ENCODE data around the gene PSAT1.

Gene PSAT1

GRCh38 chr9:78291240-78291925 lies 5.5 kb upstream of the PSAT1 start:
- intact Hi-C loops (cut with DNase I): loop anchor here (10.0 kb wide), 1 partner anchor 167 kb away; no protein-coding TSS in a partner anchor
- DNase-seq: no peak

GRCh38 chr9:78292026-78292425 lies 4.9 kb upstream of the PSAT1 start:
- intact Hi-C loops (cut with DNase I): loop anchor here (10.0 kb wide), 1 partner anchor 167 kb away; no protein-coding TSS in a partner anchor
- DNase-seq: no peak

GRCh38 chr9:78292716-78293497 lies 4.0 kb upstream of the PSAT1 start:
- intact Hi-C loops (cut with DNase I): loop anchor here (10.0 kb wide), 1 partner anchor 168 kb away; no protein-coding TSS in a partner anchor

GRCh38 chr9:78294290-78295176 lies 2.4 kb upstream of the PSAT1 start:
- intact Hi-C loops (cut with DNase I): loop anchor here (10.0 kb wide), 1 partner anchor 170 kb away; no protein-coding TSS in a partner anchor
- no peak for DNase-seq

More at GRCh38 chr9:78292716-78293497, 4.0 kb upstream of the PSAT1 start:
- no peak for DNase-seq

GRCh38 chr9:78295177-78295575 lies 1.7 kb upstream of the PSAT1 start:
- DNase-seq: peak in 1 of 42 donors; percentile 35
- intact Hi-C loops (cut with DNase I): loop anchor here (10.0 kb wide), 1 partner anchor 170 kb away; no protein-coding TSS in a partner anchor

GRCh38 chr9:78295731-78296130 lies 1.2 kb upstream of the PSAT1 start:
- intact Hi-C loops (cut with DNase I): loop anchor here (10.0 kb wide), 1 partner anchor 171 kb away; no protein-coding TSS in a partner anchor
- DNase-seq: peak in 2 of 42 donors; percentile 35 to 42

GRCh38 chr9:78296201-78296892 lies 578 bp upstream of the PSAT1 start:
- peak; percentile 30 to 76 (median 60) for DNase-seq
- intact Hi-C loops (cut with DNase I): loop anchor here (10.0 kb wide), 1 partner anchor 172 kb away; no protein-coding TSS in a partner anchor

GRCh38 chr9:78297672-78297961 lies 692 bp downstream of the PSAT1 start:
- intact Hi-C loops (cut with DNase I): loop anchor here (10.0 kb wide), 1 partner anchor 173 kb away; no protein-coding TSS in a partner anchor
- no peak for DNase-seq

- peak in 41 of 42 donors; percentile 21 to 83 (median 57) for DNase-seq
- intact Hi-C loops (cut with DNase I): loop anchor here (10.0 kb wide), 1 partner anchor 173 kb away; no protein-coding TSS in a partner anchor
Observed at GRCh38 chr9:78298046-78298765, 1.3 kb downstream of the PSAT1 start.

GRCh38 chr9:78300209-78300608 lies 3.3 kb downstream of the PSAT1 start:
- DNase-seq: peak in 1 of 42 donors; percentile 5
- intact Hi-C loops (cut with DNase I): loop anchor here (10.0 kb wide), 1 partner anchor 65 kb away; no protein-coding TSS in a partner anchor

- intact Hi-C loops (cut with DNase I): loop anchor here (10.0 kb wide), 1 partner anchor 63 kb away; no protein-coding TSS in a partner anchor
- DNase-seq: peak in 1 of 42 donors; percentile 0
Observed at GRCh38 chr9:78301466-78301865, 4.5 kb downstream of the PSAT1 start.

- peak in 1 of 42 donors; percentile 6 for DNase-seq
- intact Hi-C loops (cut with DNase I): loop anchor here (10.0 kb wide), 1 partner anchor 61 kb away; no protein-coding TSS in a partner anchor
Observed at GRCh38 chr9:78303377-78304062, 6.6 kb downstream of the PSAT1 start.

GRCh38 chr9:78304357-78304756 lies 7.4 kb downstream of the PSAT1 start:
- intact Hi-C loops (cut with DNase I): loop anchor here (10.0 kb wide), 1 partner anchor 60 kb away; no protein-coding TSS in a partner anchor
- DNase-seq: no peak

- peak in 1 of 42 donors; percentile 8 for DNase-seq
- intact Hi-C loops (cut with DNase I): loop anchor here (10.0 kb wide), 1 partner anchor 58 kb away; no protein-coding TSS in a partner anchor
Observed at GRCh38 chr9:78306222-78307076, 9.5 kb downstream of the PSAT1 start.

GRCh38 chr9:78307360-78307759 lies 10.4 kb downstream of the PSAT1 start:
- no peak for DNase-seq
- intact Hi-C loops (cut with DNase I): loop anchor here (10.0 kb wide), 1 partner anchor 57 kb away; no protein-coding TSS in a partner anchor

GRCh38 chr9:78309066-78309465 lies 12.1 kb downstream of the PSAT1 start:
- peak in 1 of 42 donors; percentile 9 for DNase-seq

More at GRCh38 chr9:78309066-78309465, 12.1 kb downstream of the PSAT1 start:
- intact Hi-C loops (cut with DNase I): loop anchor here (10.0 kb wide), 1 partner anchor 56 kb away; no protein-coding TSS in a partner anchor
